HG03342 (cell line): ENCODE results near the gene LONRF3.
A peak's percentile ranks its signal among the peaks of the same experiment; 100 is the strongest.

Source experiments
- ATAC-seq: cut with Tn5 transposase; IDR thresholded peaks from one replicate; pipeline ENCODE4 v1.9.1; 2021; ENCODE audit warnings: mild to moderate bottlenecking, moderate library complexity; ENCODE audit not compliant: unreplicated experiment

LONRF3 gene

DNA sequence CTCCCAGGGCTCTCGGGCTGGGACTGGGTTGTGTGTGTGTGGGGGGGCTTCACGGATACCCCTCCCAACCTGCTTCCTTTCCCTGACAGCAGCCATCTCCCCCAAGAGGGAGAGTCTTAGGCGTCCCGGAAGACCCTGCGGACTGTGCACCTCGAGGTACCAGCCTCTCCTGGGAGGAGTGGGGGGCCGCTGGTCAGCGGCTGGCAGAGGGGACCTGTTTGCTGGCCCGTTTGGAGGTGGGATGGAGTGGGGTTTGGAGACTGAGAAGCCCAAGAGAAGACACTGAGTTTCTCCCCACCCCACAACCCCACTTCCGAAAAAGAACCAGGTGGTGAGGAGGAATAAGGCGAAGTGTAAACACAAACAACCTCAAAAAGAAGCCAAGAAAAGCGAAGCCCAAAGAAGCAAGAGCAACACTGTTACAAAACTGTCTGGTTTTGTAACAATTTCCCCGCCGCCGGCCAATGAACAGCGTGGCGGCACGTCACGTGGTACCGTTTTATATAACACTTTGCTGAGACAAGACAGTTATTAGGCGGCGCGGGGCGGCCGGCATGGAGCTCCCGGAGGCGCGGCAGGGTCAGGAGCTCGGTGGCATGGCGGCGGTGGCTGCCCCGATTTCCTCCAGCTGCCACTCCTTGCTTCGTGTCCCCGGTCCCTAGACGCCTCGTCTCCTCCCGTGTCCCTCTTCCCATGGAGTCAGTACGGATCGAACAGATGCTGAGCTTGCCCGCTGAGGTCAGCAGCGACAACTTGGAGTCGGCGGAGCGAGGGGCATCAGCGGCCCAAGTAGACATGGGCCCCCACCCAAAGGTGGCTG lies at the start of gene LONRF3:
Gene LONRF3, plus strand, starts transcription at position 531 of the 820 bp plus-strand sequence. Its CDS starts 163 bp downstream, at position 694.
- ATAC-seq, result peak; percentile 34

DNA sequence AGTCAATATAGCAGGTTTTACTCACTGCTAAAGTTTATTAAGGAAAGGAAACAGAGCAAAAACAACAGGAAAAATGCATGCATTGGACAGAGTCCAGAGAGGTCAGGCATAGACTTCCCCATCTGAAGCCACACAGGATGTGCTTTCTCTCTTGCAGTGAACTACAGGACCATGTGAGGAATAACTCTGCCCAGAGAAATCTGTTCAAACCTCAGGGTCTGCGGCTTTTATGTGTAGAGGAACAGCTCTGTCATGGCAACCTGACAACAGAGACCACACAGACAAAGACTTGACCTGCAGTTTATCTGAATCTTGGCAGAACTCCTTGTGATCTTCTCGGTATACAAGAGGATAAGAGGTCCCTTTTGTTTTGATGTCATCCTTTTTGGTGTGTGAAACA lies 46.3 kb upstream of the LONRF3 start:
- no peak for ATAC-seq

DNA sequence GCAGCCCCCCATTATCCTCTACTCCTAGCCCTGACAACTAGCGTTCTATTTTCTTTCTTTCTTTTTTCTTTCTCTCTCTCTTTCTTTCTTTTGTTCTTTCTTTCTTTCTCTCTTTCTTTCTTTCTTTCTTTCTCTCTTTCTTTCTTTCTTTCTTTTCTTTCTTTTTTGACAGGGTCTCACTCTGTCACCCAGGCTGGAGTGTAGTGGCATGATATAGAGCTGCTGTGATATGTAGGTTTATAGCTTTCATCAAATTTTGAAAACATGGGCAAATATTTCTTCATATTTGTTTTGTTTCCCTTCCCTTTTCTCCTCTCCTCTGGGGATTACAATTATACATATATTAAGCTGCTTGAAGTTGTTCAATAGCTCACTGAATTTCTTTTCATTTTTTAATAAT lies 39.1 kb upstream of the LONRF3 start:
- no peak for ATAC-seq

DNA sequence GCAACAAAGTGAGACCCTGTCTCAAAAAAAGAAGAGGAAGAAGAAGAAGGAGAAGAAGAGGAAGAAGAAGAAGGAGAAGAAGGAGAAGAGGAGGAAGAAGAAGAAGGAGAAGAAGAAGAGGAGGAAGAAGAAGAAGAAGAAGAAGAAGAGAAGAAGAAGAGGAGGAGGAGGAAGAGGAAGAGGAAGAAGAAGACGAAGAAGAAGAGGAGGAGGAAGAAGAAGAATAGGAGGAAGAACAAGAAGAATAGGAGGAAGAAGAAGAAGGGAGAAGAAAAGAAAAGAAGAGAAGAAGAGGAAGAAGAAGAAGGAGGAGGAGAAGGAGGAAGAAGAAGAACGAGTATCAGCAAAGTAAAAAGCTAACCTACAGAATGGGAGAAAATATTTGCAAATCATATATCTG lies 33.3 kb upstream of the LONRF3 start:
- ATAC-seq, result no peak

DNA sequence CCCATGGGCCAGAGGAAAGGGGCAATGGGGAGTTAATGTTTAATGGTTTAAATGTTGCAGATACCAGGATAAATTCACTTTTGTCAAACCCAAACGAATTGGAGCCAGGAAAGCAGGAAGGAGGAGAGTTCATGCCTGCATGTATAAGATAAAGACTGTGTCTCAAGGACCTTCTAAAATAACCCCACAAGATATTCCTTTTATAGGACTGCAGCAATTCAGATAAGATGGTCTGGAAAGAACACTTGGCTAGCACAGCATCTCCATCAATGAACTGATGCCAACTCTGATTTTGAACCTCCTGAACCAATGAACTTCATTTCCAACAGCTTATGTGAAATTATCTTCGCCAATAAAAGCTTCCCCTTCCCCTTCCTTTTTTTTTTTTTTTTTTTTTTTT lies 31.3 kb upstream of the LONRF3 start:
- ATAC-seq, result no peak

- ATAC-seq, result no peak
These were observed 28.5 kb upstream of the LONRF3 start for GRCh38 chrX:118945921-118946320.

DNA sequence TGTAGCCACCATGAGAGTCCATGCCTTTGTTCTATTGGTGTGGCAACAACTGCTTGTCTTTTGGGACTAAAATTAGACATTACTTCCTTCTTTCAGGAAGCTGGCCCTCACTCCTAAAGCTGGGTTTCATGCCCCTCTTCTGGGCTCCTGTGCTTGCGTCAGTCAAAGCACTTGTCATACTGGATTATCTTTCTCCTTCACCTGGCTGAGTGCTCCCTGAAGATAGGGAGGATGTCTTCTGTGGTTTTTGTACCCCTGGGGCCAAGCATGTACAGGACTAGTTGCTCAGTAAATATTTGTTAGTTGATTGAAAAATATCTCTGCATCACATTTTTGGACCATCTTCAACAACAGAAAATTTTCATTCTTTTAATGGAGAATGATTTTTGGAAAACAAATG lies 26.1 kb upstream of the LONRF3 start:
- ATAC-seq, result no peak

GRCh38 chrX:118961866-118962560 lies 12.4 kb upstream of the LONRF3 start:
- no peak for ATAC-seq

- no peak for ATAC-seq
These were observed 11.3 kb upstream of the LONRF3 start for GRCh38 chrX:118963159-118963558.

GRCh38 chrX:118964252-118964651 lies 10.2 kb upstream of the LONRF3 start:
- no peak for ATAC-seq

DNA sequence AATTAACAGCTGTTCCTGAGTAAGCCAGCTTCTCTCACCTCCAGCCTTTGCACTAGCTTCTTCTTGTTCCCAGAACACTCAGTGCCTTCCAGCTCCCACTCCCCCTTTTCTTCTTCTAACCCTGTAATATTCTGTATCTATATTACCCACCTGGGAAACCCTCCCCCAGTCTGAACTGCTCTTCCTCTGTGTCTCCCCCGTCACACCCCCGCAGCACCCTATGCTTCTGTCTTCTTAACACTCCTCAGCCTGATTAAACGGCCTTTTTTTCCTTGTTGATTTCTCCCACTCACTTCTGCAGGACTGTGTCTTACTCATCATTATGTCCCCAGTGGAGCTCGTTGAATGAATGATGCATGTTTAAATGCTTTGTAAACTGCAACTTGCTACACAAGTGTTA lies 9.0 kb upstream of the LONRF3 start:
- no peak for ATAC-seq

DNA sequence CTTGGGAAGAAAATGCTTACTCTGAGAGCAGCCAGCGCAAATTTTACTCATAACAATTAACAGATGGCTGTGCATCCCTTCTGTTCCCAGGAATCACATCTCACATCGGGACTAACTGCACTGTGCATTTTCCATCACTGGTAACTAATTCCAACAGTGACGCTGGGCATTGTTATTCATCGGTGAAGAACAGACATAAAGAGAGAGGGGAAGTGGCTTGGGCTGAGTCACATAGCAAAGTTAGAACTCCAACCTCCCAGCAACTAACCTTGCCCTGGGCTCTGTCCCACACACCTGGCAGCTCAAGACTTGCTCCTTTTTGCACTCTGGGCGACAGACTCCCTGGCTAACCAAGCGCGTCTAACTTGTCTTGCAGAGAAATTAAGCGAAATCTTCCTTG lies 6.4 kb upstream of the LONRF3 start:
- ATAC-seq, result no peak

- ATAC-seq, result no peak
These were observed 2.9 kb upstream of the LONRF3 start for GRCh38 chrX:118971552-118971951.

DNA sequence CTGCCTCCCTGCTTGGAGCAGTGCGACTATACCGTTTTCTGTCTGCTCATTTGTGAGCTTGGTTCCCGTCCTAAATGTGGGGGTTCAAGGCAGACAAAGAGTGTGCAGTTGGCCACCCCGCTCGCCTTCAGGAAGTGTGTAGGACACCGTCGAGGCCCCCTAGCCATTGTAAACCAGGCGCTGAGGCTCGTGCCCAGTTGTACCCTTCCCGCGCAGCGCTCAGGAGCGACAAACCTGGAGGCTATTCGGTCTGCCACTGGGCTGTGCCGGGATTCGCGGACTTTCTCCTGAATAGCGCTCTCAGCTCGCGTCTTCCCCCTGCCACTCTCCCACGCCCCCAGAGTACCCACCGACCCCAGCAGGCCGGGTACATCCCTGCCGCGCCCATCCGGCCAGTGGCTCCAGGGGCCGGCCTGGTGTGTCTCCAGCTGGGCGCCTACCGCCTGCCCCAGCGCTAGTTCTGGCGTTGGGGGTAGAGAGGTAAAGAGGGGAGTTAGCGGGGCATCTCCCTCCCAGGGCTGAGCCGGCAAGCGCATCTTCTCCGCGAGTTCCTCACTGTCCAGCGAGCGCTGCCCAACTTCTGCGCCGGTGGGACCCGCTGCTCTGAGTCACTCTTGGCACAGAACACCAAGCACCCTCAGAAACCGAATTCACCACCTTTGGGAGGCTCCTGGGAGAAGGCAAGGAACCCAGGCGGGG lies 880 bp upstream of the LONRF3 start:
- no peak for ATAC-seq

DNA sequence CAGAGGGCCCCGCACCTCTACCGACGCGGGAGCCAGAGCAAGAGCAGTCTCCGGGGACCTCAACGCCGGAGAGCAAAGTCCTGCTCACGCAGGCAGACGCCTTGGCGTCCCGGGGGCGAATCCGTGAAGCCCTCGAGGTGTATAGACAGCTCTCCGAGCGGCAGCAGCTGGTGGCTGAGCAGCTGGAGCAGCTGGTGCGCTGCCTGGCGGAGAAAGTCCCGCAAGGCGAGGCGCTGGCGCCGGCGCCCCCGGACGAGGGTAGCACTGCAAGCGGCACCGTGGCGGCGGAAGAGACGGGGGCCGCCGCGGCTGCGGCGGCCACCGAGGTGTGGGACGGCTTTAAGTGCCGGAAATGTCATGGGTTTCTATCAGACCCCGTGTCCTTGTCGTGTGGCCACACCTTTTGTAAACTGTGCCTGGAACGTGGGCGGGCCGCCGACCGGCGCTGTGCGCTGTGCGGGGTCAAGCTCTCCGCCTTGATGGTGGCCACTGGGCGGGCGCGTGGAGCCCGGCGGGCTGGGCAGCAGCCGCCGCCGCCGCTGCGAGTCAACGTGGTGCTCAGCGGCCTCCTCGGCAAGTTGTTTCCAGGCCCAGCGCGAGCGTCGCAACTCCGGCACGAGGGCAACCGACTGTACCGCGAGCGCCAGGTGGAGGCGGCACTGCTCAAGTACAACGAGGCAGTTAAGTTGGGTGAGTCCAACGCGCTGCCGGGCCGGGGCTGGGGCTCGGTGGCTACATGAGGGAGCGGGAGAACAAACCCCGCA lies 672 bp downstream of the LONRF3 start:
- ATAC-seq, result peak; percentile 40

GRCh38 chrX:118975831-118976598 lies 1.6 kb downstream of the LONRF3 start:
- ATAC-seq, result no peak

DNA sequence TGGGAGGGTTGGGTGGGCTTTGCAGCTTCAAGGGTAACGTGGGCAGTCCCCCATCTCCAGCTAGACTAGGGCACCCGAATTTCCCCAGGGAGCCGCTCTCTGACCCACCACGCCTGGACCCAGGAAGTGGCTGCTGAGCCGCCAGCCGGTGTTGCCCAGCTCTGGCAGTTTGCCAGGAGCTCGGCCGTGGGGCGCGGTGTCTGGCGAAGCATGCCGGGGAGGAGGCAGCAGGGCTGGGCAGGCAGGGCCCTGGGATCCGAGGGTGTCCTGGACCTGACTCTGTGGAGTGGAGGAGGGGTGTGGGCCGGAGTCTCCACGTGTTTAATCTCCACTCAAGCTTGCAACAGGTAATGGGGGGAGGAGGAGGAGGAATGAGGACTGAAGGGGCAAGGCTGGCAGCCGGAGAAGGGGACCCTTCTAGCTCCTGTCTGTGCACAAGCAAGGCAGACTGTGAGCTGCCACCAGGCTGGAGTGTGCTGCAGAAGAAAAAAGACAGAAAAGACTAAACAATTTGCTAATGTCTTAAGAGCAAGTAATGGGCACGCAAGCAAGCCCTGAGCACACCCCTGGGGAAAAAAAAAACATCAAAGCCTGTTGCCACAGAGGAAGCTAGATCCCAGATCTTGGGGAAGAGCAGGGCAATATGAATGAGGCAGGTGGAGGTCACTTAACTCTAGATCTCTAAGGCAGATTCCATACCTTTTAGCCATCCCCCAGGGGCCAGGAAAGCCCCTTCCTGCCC lies 2.4 kb downstream of the LONRF3 start:
- no peak for ATAC-seq

DNA sequence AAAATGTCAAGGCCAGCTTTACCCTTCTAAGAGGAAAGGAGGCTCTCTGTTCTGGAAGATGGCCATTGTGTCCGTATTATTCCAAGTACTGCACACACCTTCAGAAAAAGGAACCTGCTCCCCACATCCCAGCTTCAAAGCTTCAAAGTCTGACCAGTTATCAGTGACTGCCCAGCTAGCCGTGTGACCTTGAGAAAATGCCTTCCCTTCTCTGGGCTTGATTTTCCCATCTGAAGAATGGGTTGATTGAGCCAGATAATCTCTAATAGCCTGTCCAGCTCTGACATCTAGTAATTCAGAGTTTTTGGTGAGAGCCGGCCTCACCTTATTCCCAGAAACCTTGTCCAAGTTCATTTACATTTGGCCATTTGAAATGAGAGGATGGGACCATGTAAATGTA lies 3.0 kb downstream of the LONRF3 start:
- ATAC-seq, result no peak

GRCh38 chrX:118978451-118978850 lies 4.0 kb downstream of the LONRF3 start:
- ATAC-seq, result no peak

DNA sequence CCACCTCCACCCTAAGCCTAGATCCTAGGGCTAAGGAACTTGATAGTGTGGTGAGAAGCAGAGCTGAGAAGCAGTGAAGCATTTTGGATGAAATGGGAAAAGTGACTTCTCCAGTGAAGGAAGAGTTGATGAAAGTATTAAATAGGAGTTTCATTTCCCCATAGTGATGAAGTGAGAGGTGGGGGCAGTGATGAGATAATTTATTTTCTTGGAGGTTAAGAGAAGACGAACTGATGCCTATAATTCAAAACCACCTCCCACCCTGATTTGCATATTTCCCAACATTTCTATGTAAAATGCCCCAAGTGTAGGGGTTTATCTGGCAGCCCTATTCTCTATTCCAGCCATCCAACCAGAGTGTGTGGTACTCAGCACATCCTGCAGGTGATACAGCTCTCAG lies 6.3 kb downstream of the LONRF3 start:
- ATAC-seq, result no peak
